ENCODE data around the gene SYNE4.
"Not testable (repeated sequence)": the region's sequence is repeated elsewhere in the genome, so short reads cannot be mapped to it uniquely, and the experiment has no call there.

Gene SYNE4

DNA sequence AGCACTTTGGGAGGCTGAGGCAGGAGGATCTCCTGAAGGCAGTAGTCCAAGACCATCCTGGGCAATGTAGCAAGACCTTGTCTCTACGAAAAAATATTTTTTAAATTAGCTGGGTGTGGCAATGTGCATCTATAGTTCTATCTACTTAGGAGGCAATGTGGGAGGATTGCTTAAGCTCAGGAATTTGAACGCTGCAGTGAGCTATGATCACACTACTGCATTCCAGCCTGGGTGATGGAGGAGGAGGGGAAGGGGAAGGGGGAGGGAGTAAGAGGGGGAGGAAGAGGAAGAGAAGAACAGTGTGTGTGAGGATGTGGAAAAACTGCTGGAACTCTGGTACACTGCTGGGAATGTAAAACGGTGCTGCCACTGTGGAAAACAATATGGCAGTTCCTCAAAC lies 33.2 kb upstream of the SYNE4 start:
- peak in 1 of 2 experiments; percentile 15 for DNase-seq (ENCODE audit: low read depth in 1 of 2, low spot score in 1 of 2)

DNA sequence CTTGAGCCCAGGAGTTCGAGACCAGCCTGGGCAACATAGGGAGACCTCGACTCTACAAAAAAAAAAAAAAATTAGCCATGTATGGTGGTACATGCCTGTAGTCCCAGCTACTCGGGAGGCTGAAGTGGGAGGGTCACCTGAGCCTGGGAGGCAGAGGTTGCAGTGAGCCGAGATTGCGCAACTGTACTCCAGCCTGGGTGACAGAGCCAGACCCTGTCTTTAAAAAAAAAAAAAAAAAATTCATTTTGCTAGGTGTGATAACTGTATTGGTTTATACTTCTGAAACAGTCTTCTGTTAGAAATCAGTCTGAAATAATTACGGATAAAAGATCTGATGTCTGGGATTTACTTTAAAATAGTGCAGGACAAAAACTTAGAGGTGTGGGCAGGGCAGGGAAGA lies 32.5 kb upstream of the SYNE4 start:
- H3K27me3 ChIP-seq (ENCODE audit: insufficient read depth, poor library complexity, severe bottlenecking); DNase-seq (ENCODE audit: low read depth in 1 of 2, low spot score in 1 of 2); H3K27ac ChIP-seq (replicated peaks); H3K4me3 ChIP-seq (replicated peaks; ENCODE audit: insufficient read depth, low read length): not testable (repeated sequence)

More for the DNA sequence above, 33.2 kb upstream of the SYNE4 start:
- no peak overlapping the region for H3K27ac ChIP-seq (replicated peaks)
- H3K27me3 ChIP-seq (ENCODE audit: insufficient read depth, poor library complexity, severe bottlenecking) = no peaks in the 10 kb centered on the region
- H3K4me3 ChIP-seq (replicated peaks; ENCODE audit: insufficient read depth, low read length) = no peak overlapping the region
- TF ChIP-seq, protein P1, sequence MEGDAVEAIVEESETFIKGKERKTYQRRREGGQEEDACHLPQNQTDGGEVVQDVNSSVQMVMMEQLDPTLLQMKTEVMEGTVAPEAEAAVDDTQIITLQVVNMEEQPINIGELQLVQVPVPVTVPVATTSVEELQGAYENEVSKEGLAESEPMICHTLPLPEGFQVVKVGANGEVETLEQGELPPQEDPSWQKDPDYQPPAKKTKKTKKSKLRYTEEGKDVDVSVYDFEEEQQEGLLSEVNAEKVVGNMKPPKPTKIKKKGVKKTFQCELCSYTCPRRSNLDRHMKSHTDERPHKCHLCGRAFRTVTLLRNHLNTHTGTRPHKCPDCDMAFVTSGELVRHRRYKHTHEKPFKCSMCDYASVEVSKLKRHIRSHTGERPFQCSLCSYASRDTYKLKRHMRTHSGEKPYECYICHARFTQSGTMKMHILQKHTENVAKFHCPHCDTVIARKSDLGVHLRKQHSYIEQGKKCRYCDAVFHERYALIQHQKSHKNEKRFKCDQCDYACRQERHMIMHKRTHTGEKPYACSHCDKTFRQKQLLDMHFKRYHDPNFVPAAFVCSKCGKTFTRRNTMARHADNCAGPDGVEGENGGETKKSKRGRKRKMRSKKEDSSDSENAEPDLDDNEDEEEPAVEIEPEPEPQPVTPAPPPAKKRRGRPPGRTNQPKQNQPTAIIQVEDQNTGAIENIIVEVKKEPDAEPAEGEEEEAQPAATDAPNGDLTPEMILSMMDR (IDR thresholded peaks at IDR 0.05; ENCODE audit: insufficient read depth, low read length) = no peak
- no peak for TF ChIP-seq SPI1 (IDR thresholded peaks at IDR 0.05; ENCODE audit: borderline replicate concordance, low read depth)
- no peak for TF ChIP-seq POLR2AphosphoS5 (IDR thresholded peaks at IDR 0.05; ENCODE audit: low read depth)
- TF ChIP-seq, protein P2, sequence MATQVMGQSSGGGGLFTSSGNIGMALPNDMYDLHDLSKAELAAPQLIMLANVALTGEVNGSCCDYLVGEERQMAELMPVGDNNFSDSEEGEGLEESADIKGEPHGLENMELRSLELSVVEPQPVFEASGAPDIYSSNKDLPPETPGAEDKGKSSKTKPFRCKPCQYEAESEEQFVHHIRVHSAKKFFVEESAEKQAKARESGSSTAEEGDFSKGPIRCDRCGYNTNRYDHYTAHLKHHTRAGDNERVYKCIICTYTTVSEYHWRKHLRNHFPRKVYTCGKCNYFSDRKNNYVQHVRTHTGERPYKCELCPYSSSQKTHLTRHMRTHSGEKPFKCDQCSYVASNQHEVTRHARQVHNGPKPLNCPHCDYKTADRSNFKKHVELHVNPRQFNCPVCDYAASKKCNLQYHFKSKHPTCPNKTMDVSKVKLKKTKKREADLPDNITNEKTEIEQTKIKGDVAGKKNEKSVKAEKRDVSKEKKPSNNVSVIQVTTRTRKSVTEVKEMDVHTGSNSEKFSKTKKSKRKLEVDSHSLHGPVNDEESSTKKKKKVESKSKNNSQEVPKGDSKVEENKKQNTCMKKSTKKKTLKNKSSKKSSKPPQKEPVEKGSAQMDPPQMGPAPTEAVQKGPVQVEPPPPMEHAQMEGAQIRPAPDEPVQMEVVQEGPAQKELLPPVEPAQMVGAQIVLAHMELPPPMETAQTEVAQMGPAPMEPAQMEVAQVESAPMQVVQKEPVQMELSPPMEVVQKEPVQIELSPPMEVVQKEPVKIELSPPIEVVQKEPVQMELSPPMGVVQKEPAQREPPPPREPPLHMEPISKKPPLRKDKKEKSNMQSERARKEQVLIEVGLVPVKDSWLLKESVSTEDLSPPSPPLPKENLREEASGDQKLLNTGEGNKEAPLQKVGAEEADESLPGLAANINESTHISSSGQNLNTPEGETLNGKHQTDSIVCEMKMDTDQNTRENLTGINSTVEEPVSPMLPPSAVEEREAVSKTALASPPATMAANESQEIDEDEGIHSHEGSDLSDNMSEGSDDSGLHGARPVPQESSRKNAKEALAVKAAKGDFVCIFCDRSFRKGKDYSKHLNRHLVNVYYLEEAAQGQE (IDR thresholded peaks at IDR 0.05; ENCODE audit: insufficient replicate concordance, low read depth) = no peak
- no peak for TF ChIP-seq GABPA (IDR thresholded peaks at IDR 0.05; ENCODE audit: low read depth)

DNA sequence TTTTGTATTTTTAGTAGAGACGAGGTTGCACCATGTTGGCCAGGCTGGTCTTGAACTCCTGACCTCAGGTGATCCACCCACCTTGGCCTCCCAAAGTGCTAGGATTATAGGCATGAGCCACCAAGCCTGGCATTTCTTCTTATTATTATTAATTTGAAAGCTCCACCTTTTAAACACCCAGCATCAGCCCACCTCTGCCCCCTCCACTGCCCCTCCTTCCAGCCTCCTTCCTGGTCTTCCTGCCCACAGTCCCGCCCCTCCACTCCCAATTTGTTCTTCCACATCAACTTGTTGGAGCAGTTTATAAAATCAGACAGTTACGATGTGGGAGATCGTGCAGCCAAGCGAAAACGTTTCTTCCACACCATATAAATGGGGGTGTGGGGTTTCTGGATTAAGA lies 31.9 kb upstream of the SYNE4 start:
- Histone ChIP-seq H3K27me3 (ENCODE audit: insufficient read depth, poor library complexity, severe bottlenecking) (no peaks in the 10 kb centered on the region), H3K27ac (replicated peaks) (no peak overlapping the region), H3K4me3 (replicated peaks; ENCODE audit: insufficient read depth, low read length) (no peak overlapping the region)
- TF ChIP-seq SPI1 (IDR thresholded peaks at IDR 0.05; ENCODE audit: borderline replicate concordance, low read depth) (no peak), POLR2AphosphoS5 (IDR thresholded peaks at IDR 0.05; ENCODE audit: low read depth) (no peak), GABPA (IDR thresholded peaks at IDR 0.05; ENCODE audit: low read depth) (no peak)
- TF ChIP-seq, protein P1 (IDR thresholded peaks at IDR 0.05; ENCODE audit: insufficient read depth, low read length) = no peak
- TF ChIP-seq, protein P2 (IDR thresholded peaks at IDR 0.05; ENCODE audit: insufficient replicate concordance, low read depth) = no peak
- no peak for DNase-seq (ENCODE audit: low read depth in 1 of 2, low spot score in 1 of 2)

DNA sequence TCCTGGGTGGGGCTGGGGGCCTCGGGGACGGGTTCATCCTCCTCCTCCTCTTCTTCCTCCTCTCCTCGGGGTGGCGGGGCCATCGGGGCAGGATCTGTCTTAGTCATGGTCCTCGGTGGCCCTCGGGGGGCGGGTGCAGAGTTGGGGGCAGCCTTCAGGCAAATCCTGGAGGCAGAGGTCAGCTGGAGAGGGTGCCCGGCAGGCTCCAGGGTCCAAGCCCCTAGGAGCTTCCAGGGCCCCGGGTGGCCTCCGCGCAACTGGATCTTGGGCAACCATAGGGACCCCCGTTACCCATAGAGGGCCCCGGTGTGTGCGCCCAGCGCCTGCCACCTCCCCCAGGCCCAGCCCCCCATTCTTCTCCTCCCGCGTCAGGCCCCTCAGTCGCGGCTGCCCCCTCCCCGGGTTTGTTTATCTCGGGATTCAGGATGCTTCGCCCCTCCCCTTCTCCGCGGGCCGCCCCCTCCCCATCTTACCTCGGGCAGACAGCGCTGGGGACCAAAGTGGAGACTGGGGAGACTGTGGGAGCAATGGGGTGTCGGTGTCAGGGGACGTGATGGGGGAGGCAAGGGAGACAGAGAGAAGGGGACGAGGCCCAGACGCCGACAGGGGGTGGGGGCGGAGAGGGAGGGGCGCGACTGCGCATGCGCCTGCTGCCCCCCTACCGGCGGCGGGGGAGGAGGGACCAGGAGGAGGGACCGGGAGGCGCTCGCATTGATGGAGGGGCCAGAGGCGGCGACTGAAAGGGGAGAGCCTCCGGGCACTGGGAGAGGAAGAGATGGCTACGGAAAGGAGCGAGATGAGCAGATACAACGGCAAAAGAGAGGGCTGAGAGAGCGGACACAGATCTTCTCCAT lies 23.9 kb upstream of the SYNE4 start, which contains the start of gene CLIP3:
Gene CLIP3, minus strand, starts transcription at position 623 of the 854 bp plus-strand sequence. Its CDS starts 516 bp downstream, at position 107.
- Histone ChIP-seq H3K27me3 (ENCODE audit: insufficient read depth, poor library complexity, severe bottlenecking) (no peaks in the 10 kb centered on the region), H3K4me3 (replicated peaks; ENCODE audit: insufficient read depth, low read length) (no peak within 1 kb of the TSS), H3K27ac (replicated peaks) (no peak within 1 kb of the TSS)
- no peak for DNase-seq (ENCODE audit: low read depth in 1 of 2, low spot score in 1 of 2)
- TF ChIP-seq, protein P1 (IDR thresholded peaks at IDR 0.05; ENCODE audit: insufficient read depth, low read length) = no peak
- no peak for TF ChIP-seq POLR2AphosphoS5 (IDR thresholded peaks at IDR 0.05; ENCODE audit: low read depth)
- no peak for TF ChIP-seq GABPA (IDR thresholded peaks at IDR 0.05; ENCODE audit: low read depth)
- TF ChIP-seq, protein P2 (IDR thresholded peaks at IDR 0.05; ENCODE audit: insufficient replicate concordance, low read depth) = no peak
- no peak for TF ChIP-seq SPI1 (IDR thresholded peaks at IDR 0.05; ENCODE audit: borderline replicate concordance, low read depth)
